ENCODE data around the gene P2RY1. TPM values are rescaled to one million over a fixed set of nuclear protein-coding genes. Genes with fewer than 3 reads are reported as not detected.
A peak's percentile ranks its signal among the peaks of the same experiment; 100 is the strongest.

The P2RY1 gene
- total RNA-seq, 1 experiment from 2014 or later = 6.3 TPM

DNA sequence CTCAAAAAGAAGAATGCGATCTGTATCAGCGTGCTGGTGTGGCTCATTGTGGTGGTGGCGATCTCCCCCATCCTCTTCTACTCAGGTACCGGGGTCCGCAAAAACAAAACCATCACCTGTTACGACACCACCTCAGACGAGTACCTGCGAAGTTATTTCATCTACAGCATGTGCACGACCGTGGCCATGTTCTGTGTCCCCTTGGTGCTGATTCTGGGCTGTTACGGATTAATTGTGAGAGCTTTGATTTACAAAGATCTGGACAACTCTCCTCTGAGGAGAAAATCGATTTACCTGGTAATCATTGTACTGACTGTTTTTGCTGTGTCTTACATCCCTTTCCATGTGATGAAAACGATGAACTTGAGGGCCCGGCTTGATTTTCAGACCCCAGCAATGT, 1.3 kb downstream of the P2RY1 start:
- H3K9me3 ChIP-seq (ENCODE audit: control insufficient read depth, low read depth, low read length) = no peaks in the 10 kb centered on the region
- H2BK120ac ChIP-seq (ENCODE audit: low read depth, low read length, poor library complexity, severe bottlenecking) = no peak overlapping the region
- no peak overlapping the region for H2AFZ ChIP-seq (ENCODE audit: low read length)
- H2BK5ac ChIP-seq (ENCODE audit: insufficient read length, low read length) = no peak overlapping the region
- H2BK15ac ChIP-seq (ENCODE audit: low read depth, low read length) = no peak overlapping the region
- H3K4me2 ChIP-seq (ENCODE audit: insufficient read depth, insufficient read length, low read length) = peak overlapping the region; percentile 84
- H3K23me2 ChIP-seq (ENCODE audit: insufficient read length, low read depth, low read length, poor library complexity, severe bottlenecking) = peaks cover 9% of the 10 kb centered on the region
- peaks cover 0 to 25% (median 4%) of the 10 kb centered on the region in 3 experiments; a peak in 4 of 7 replicates for H3K36me3 Mint-ChIP-seq (ENCODE audit: insufficient read depth in 1 of 3, low read depth in 3 of 3)
- H3K9me3 Mint-ChIP-seq = 0 out of 5 replicates have a peak, but pooled peaks cover 0 to 2% of the 10 kb centered on the region in 2 experiments
- H4K91ac ChIP-seq (ENCODE audit: insufficient read length, low read depth, low read length) = no peak overlapping the region
- H4K8ac ChIP-seq (replicated peaks; ENCODE audit: insufficient read length, low read depth, low read length) = no peak overlapping the region
- 0 out of 2 replicates have a peak, but pooled peaks cover 2% of the 10 kb centered on the region for H3K4me1 ChIP-seq (ENCODE audit: insufficient read depth, low read length)
- WGBS (ENCODE audit: extremely low coverage, insufficient read length, low lambda C conversion rate) = no CpG with 5 or more reads among the region's 14 CpGs
- H2AK5ac ChIP-seq (ENCODE audit: insufficient read length, low read length) = no peak overlapping the region
- H3K27me3 Mint-ChIP-seq (ENCODE audit: low read depth) = peaks cover 22% of the 10 kb centered on the region
- DNase-seq = peak; percentile 25
- H3K79me1 ChIP-seq (ENCODE audit: insufficient read depth, low read depth, low read length, poor library complexity, severe bottlenecking) = no peaks in the 10 kb centered on the region
- no peak overlapping the region for H3K14ac ChIP-seq (ENCODE audit: insufficient read depth, low read length)
- no peaks in the 10 kb centered on the region for H3K27me3 ChIP-seq (ENCODE audit: insufficient read depth, low read length)
- no peak overlapping the region for H3K23ac ChIP-seq (ENCODE audit: insufficient read length, low read depth, low read length)
- no peak overlapping the region for H3K4ac ChIP-seq (ENCODE audit: low read depth, low read length)
- H3K27ac Mint-ChIP-seq = no peak overlapping the region; a peak in 2 of 7 replicates
- no peak overlapping the region for H3T11ph ChIP-seq (ENCODE audit: low read length)
- H4K5ac ChIP-seq (ENCODE audit: insufficient read length, low read depth, low read length) = no peak overlapping the region
- H3K4me1 Mint-ChIP-seq = peaks cover 32 to 36% of the 10 kb centered on the region in 2 experiments
- H3K79me2 ChIP-seq (ENCODE audit: insufficient read depth, low read length) = peaks cover 28% of the 10 kb centered on the region; the same call in 1 of the 2 replicates
- no peak overlapping the region for H3K27ac ChIP-seq (ENCODE audit: insufficient read length, low read depth, low read length)
- no peak overlapping the region for H2BK12ac ChIP-seq (ENCODE audit: insufficient read length, low read depth, low read length)
- no peak overlapping the region for H2BK20ac ChIP-seq (ENCODE audit: low read depth, low read length, poor library complexity, severe bottlenecking)
- H3K56ac ChIP-seq (ENCODE audit: insufficient read length, low read depth, low read length) = no peak overlapping the region
- no peak overlapping the region for H3K18ac ChIP-seq (ENCODE audit: insufficient read length, low read depth, low read length)
- H3K9ac ChIP-seq (ENCODE audit: extremely low read depth, insufficient read length, low read length) = peak overlapping the region; percentile 32
- peak overlapping the region; percentile 92 to 93 for H3K4me3 Mint-ChIP-seq
- no peaks in the 10 kb centered on the region for H4K20me1 ChIP-seq (ENCODE audit: control insufficient read depth, insufficient read depth, insufficient read length)
- TF ChIP-seq, protein P1, sequence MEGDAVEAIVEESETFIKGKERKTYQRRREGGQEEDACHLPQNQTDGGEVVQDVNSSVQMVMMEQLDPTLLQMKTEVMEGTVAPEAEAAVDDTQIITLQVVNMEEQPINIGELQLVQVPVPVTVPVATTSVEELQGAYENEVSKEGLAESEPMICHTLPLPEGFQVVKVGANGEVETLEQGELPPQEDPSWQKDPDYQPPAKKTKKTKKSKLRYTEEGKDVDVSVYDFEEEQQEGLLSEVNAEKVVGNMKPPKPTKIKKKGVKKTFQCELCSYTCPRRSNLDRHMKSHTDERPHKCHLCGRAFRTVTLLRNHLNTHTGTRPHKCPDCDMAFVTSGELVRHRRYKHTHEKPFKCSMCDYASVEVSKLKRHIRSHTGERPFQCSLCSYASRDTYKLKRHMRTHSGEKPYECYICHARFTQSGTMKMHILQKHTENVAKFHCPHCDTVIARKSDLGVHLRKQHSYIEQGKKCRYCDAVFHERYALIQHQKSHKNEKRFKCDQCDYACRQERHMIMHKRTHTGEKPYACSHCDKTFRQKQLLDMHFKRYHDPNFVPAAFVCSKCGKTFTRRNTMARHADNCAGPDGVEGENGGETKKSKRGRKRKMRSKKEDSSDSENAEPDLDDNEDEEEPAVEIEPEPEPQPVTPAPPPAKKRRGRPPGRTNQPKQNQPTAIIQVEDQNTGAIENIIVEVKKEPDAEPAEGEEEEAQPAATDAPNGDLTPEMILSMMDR (conservative IDR thresholded peaks at IDR 0.05) = no peak
